SK-N-SH (cell line): ENCODE measurements around the gene NR2F1. TPM values are rescaled to one million over a fixed set of nuclear protein-coding genes. Genes with fewer than 3 reads are reported as not detected.
A peak's percentile ranks its signal among the peaks of the same experiment; 100 is the strongest.

Experiments
- CTCF ChIA-PET: fragments of 300-600, 350-600 bp; formaldehyde crosslinking; extraction: SDS; loops from one replicate; lab custom pipeline; 2021; lab: Yijun Ruan, JAX
- POLR2A ChIA-PET: fragments of 350-600 bp; sonication (Branson Sonifier 250); formaldehyde crosslinking; extraction: SDS; loops from one replicate; lab custom pipeline; 2020; ENCODE audit warnings: antibody characterized with exemption, inconsistent platforms; lab: Yijun Ruan, JAX
- DNase-seq: peaks from one replicate; pipeline ENCODE4 v3.0.0; 2012
- H2AFZ ChIP-seq: fragments of 200-600 bp; sonication (generic); 2 replicates; pipeline ENCODE4 v1.8.1; 2016; ENCODE audit warnings: antibody characterized with exemption, mild to moderate bottlenecking, low read depth
- H3F3A ChIP-seq: fragments of 200-600 bp; sonication (generic); replicated peaks from 2 replicates; pipeline ENCODE3; 2016; ENCODE audit warnings: antibody characterized with exemption, mild to moderate bottlenecking; ENCODE audit not compliant: insufficient read depth
- H3K27ac ChIP-seq, 2 experiments: fragments of 200-500 bp in 1 of 2; fragments of 200-600 bp in 1 of 2; sonication (Bioruptor generic) in 1 of 2; sonication (generic), shearing (Covaris generic) in 1 of 2; 2 replicates each; pipeline versions ENCODE4 v1.5.1 to v1.6.1; 2014 to 2016; ENCODE audit warnings: low read depth in 2 of 2, inconsistent platforms in 1 of 2, low read length in 1 of 2, mild to moderate bottlenecking in 1 of 2, mixed read lengths in 1 of 2
- H3K27me3 ChIP-seq: fragments of 200-600 bp; sonication (generic), shearing (Covaris generic); 2 replicates; pipeline ENCODE4 v1.6.1; 2016; ENCODE audit warnings: mixed run types; ENCODE audit not compliant: insufficient read depth
- H3K36me3 ChIP-seq, 2 experiments: fragments of 200-500 bp in 1 of 2; fragments of 200-600 bp in 1 of 2; sonication (Bioruptor generic) in 1 of 2; sonication (generic) in 1 of 2; replicated peaks in 1 of 2; 2 replicates each; pipeline versions ENCODE3 to v1.5.1; 2014 to 2016; ENCODE audit warnings: low read length in 1 of 2, mild to moderate bottlenecking in 1 of 2; ENCODE audit not compliant: insufficient read depth in 2 of 2, control insufficient read depth in 1 of 2
- H3K4me1 ChIP-seq, 2 experiments: fragments of 200-500 bp in 1 of 2; fragments of 200-600 bp in 1 of 2; sonication (Bioruptor generic) in 1 of 2; sonication (generic), shearing (Covaris generic) in 1 of 2; 2 replicates each; pipeline versions ENCODE4 v1.5.1 to v1.6.1; 2014 to 2016; ENCODE audit warnings: low read depth in 1 of 2, low read length in 1 of 2, mixed run types in 1 of 2; ENCODE audit not compliant: insufficient read depth in 2 of 2, control insufficient read depth in 1 of 2
- H3K4me2 ChIP-seq: fragments of 200-600 bp; sonication (generic), shearing (Covaris generic); 2 replicates; pipeline ENCODE4 v1.6.1; 2017; ENCODE audit warnings: mixed run types
- H3K4me3 ChIP-seq, 2 experiments: fragments of 200-500 bp in 1 of 2; fragments of 200-600 bp in 1 of 2; sonication (Bioruptor generic) in 1 of 2; sonication (generic), shearing (Covaris generic) in 1 of 2; 2 replicates each; pipeline versions ENCODE4 v1.5.1 to v1.8.1; 2014 to 2016; ENCODE audit warnings: low read depth in 2 of 2, inconsistent platforms in 1 of 2, low read length in 1 of 2, mild to moderate bottlenecking in 1 of 2, mixed read lengths in 1 of 2, moderate library complexity in 1 of 2
- H3K79me2 ChIP-seq: fragments of 200-600 bp; sonication (generic); 2 replicates; pipeline ENCODE4 v1.8.1; 2017; ENCODE audit warnings: mild to moderate bottlenecking; ENCODE audit not compliant: insufficient read depth
- H3K9ac ChIP-seq: fragments of 200-600 bp; sonication (generic); 2 replicates; pipeline ENCODE4 v1.6.1; 2017; ENCODE audit warnings: mixed run types
- H3K9me2 ChIP-seq: fragments of 200-600 bp; sonication (generic); 2 replicates; pipeline ENCODE4 v1.6.1; 2017; ENCODE audit warnings: mixed run types
- H3K9me3 ChIP-seq: fragments of 200-600 bp; sonication (generic); 2 replicates; pipeline ENCODE4 v1.6.1; 2017; ENCODE audit warnings: mixed run types, mild to moderate bottlenecking, moderate library complexity
- H4K20me1 ChIP-seq: fragments of 200-600 bp; sonication (generic); 2 replicates; pipeline ENCODE4 v1.6.1; 2017; ENCODE audit warnings: mild to moderate bottlenecking, mixed run types; ENCODE audit not compliant: insufficient read depth
- CHD2 ChIP-seq: fragments of 150-350 bp; IDR thresholded peaks from 2 replicates; pipeline ENCODE4 v1.6.1; 2018; ENCODE audit warnings: low read length; ENCODE audit not compliant: partially characterized antibody
- ELF1 ChIP-seq: IDR thresholded peaks from 2 replicates; pipeline ENCODE4 v1.4.0; 2012
- EZH2phosphoT487 ChIP-seq: fragments of 200-600 bp; sonication (generic); IDR thresholded peaks from 2 replicates; pipeline ENCODE4 v1.6.1; 2017; ENCODE audit warnings: low read depth, mixed run types, mild to moderate bottlenecking, antibody characterized with exemption, moderate library complexity, borderline replicate concordance
- FOSL2 ChIP-seq: IDR thresholded peaks from 2 replicates; pipeline ENCODE4 v1.4.0; 2012; ENCODE audit warnings: low read depth, mild to moderate bottlenecking, moderate library complexity, borderline replicate concordance
- GATA2 ChIP-seq: sonication (generic); formaldehyde crosslinking; IDR thresholded peaks from 2 replicates; pipeline ENCODE4 v1.5.0; 2020; ENCODE audit warnings: mild to moderate bottlenecking, missing genetic modification reagents
- JUND ChIP-seq: IDR thresholded peaks from 2 replicates; pipeline ENCODE4 v1.4.0; 2012
- MXI1 ChIP-seq: IDR thresholded peaks from 2 replicates; pipeline ENCODE4 v1.6.1; 2012; ENCODE audit warnings: mild to moderate bottlenecking, low read depth, low read length, improper control_type of control experiment
- POLR2AphosphoS5 ChIP-seq: IDR thresholded peaks from 2 replicates; pipeline ENCODE4 v1.6.1; 2012; ENCODE audit warnings: low read depth, low read length
- RFX5 ChIP-seq: IDR thresholded peaks from 2 replicates; pipeline ENCODE4 v1.6.1; 2012; ENCODE audit warnings: mild to moderate bottlenecking, improper control_type of control experiment, low read length
- RXRA ChIP-seq: IDR thresholded peaks from 2 replicates; pipeline ENCODE4 v1.4.0; 2012; ENCODE audit warnings: low read depth, mild to moderate bottlenecking, borderline replicate concordance
- YY1 ChIP-seq: IDR thresholded peaks from 2 replicates; pipeline ENCODE4 v1.4.0; 2012; ENCODE audit warnings: low read depth, mild to moderate bottlenecking
- WGBS: methylation state at CpG from one replicate; pipeline ENCODE4 v1.1.6; 2017; ENCODE audit warnings: low lambda C conversion rate; 5-methylcytosine and 5-hydroxymethylcytosine counted together
- polyA plus RNA-seq, 3 experiments: library from polyadenylated mRNA; depleted of rRNA; stranded (reverse); fragments of >200 nt; gene quantifications; 2 replicates each; pipeline ENCODE4 v1.2.3, GENCODE V29; 2012
- TF ChIP-seq, protein P1 (sequence below): IDR thresholded peaks from 2 replicates; pipeline ENCODE4 v1.4.0; 2012; ENCODE audit warnings: low read depth
- TF ChIP-seq, protein P2 (sequence below): IDR thresholded peaks from 2 replicates; pipeline ENCODE4; 2012
- TF ChIP-seq, protein P3 (sequence below): IDR thresholded peaks from 2 replicates; pipeline ENCODE4 v1.4.0; 2012; ENCODE audit warnings: low read depth, borderline replicate concordance
- TF ChIP-seq, protein P4 (sequence below): IDR thresholded peaks from 2 replicates; pipeline ENCODE4 v1.4.0; 2012; ENCODE audit warnings: low read depth, borderline replicate concordance

NR2F1 gene
- polyA plus RNA-seq, 1 of the 3 experiments (the other 2 are of a cell fraction) = 47.1 TPM

DNA sequence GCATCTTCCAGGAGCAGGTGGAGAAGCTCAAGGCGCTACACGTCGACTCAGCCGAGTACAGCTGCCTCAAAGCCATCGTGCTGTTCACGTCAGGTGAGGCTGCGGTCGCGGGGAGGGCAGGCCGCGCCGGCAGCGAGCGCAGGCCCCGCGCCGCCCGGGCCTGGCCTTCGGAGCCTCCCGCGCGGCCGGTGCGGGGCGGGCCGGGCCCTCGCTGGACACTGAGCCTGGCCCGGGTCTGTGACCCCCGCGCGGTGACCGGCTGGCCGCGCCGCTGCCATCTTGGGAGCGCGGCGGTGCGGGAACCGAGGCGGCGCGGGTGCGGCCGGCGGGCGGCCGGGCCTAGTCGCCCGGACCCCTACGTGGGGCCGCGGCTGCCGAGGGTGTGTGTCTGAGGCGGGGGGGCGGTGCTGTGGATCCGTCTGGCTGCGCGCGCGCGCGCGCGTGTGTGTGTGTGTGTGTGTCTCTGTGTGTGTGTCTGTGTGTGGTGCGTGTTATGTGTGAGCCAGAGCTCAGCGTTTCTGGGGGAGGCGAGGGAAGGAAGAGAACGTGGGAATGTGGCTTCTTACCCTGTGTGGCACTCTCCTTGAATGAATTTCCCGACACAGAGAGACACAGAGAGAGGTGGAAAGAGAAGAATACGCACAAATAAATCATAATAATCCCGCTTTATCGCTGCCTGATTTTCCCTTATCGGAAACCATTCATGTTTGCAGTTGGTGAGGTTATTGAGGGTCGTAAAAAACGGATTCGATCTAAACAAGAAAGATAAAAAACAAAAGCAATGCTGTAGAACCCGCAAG, 5.5 kb downstream of the NR2F1 start:
- DNase-seq = peak; percentile 51
- peaks cover 4% of the 10 kb centered on the region; the same call in 1 of the 2 replicates for H4K20me1 ChIP-seq
- H3K79me2 ChIP-seq = peaks cover 82% of the 10 kb centered on the region
- peak overlapping the region; percentile 51 to 67; a peak in 3 of 4 replicates for H3K27ac ChIP-seq
- ChIA-PET POLR2A (interaction anchor here (0.6 to 2.1 kb wide), 3 partner anchors 9 to 33 kb away, joined by 3 to 5 read pairs (median 3); no protein-coding TSS in a partner anchor), CTCF (interaction anchor here (1.0 to 4.3 kb wide), 5 partner anchors 12 to 306 kb away, joined by 3 to 32 read pairs (median 13); no protein-coding TSS in a partner anchor)
- no peaks in the 10 kb centered on the region for H3K9me3 ChIP-seq
- peaks cover 0 to 24% of the 10 kb centered on the region in 2 experiments; a peak in 3 of 4 replicates for H3K4me1 ChIP-seq
- 69% methylated on average over 38 of the region's 78 CpGs for WGBS
- no peak overlapping the region for H2AFZ ChIP-seq
- TF ChIP-seq YY1 = no peak
- TF ChIP-seq, protein P1, sequence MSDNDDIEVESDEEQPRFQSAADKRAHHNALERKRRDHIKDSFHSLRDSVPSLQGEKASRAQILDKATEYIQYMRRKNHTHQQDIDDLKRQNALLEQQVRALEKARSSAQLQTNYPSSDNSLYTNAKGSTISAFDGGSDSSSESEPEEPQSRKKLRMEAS = no peak
- no peaks in the 10 kb centered on the region for H3K27me3 ChIP-seq
- peaks cover 11% of the 10 kb centered on the region for H3F3A ChIP-seq
- H3K9ac ChIP-seq = peak overlapping the region; percentile 76; the same call in 1 of the 2 replicates
- no peaks in the 10 kb centered on the region for H3K9me2 ChIP-seq
- peaks cover 13 to 29% of the 10 kb centered on the region in 2 experiments for H3K36me3 ChIP-seq
- H3K4me3 ChIP-seq = peak overlapping the region; percentile 86 to 87
- peak overlapping the region; percentile 95 for H3K4me2 ChIP-seq

DNA sequence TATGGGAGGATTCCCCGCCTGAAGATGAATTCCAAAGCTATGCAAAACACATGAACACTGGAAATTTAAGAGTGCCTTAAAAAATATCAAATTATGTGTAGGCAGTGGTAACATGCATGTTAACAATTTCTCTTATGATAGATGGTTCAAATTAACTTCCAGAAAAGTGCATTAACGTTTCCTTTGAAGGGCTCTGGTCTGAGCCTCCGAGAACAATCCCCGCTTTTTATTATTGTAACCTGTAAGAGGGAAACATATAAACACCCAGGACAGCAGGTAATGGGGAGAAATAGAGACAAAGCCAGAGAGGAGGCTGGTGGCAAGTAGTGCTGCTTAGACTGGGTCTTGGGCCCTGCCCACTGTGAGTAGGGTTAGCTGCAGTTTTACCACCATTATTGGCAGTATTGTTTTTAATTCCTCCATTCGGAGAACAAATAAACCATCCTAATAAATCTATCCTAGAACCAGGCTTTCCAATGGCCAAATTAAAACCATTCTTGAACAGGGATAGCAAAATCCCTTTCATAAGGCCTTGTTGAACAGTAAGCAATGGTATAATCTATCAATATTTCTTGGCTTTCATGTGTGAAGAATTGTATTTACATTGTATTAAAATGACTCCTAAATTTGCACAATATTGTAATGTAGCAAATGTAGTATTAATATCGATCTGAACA, 6.3 kb downstream of the NR2F1 start:
- no peaks in the 10 kb centered on the region for H3K9me3 ChIP-seq
- POLR2A ChIA-PET = interaction anchor here (0.6 to 2.1 kb wide), 3 partner anchors 9 to 32 kb away, joined by 3 to 5 read pairs (median 3); no protein-coding TSS in a partner anchor
- 59% methylated on average over 6 of the region's 6 CpGs for WGBS

More for the DNA sequence above, 6.3 kb downstream of the NR2F1 start:
- peak overlapping the region; percentile 27 to 67; a peak in 3 of 4 replicates for H3K27ac ChIP-seq
- peak; percentile 33 for DNase-seq
- H3K9me2 ChIP-seq = no peaks in the 10 kb centered on the region
- peaks cover 9% of the 10 kb centered on the region for H3F3A ChIP-seq
- CTCF ChIA-PET = interaction anchor here (1.1 to 3.0 kb wide), 2 partner anchors 12 to 19 kb away, joined by 3 to 11 read pairs; no protein-coding TSS in a partner anchor
- H4K20me1 ChIP-seq = peaks cover 4% of the 10 kb centered on the region; the same call in 1 of the 2 replicates
- H3K9ac ChIP-seq = peak overlapping the region; percentile 22; the same call in 1 of the 2 replicates
- peaks cover 0 to 24% of the 10 kb centered on the region in 2 experiments; a peak in 3 of 4 replicates for H3K4me1 ChIP-seq
- TF ChIP-seq RFX5 (no peak), FOSL2 (no peak), JUND (no peak), RXRA (no peak), ELF1 (no peak), CHD2 (no peak), POLR2AphosphoS5 (no peak), EZH2phosphoT487 (no peak), GATA2 (CRISPR knock-in tag) (no peak), MXI1 (no peak)
- TF ChIP-seq, protein P2, sequence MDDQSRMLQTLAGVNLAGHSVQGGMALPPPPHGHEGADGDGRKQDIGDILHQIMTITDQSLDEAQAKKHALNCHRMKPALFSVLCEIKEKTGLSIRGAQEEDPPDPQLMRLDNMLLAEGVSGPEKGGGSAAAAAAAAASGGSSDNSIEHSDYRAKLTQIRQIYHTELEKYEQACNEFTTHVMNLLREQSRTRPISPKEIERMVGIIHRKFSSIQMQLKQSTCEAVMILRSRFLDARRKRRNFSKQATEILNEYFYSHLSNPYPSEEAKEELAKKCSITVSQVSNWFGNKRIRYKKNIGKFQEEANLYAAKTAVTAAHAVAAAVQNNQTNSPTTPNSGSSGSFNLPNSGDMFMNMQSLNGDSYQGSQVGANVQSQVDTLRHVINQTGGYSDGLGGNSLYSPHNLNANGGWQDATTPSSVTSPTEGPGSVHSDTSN = no peak
- TF ChIP-seq, protein P3, sequence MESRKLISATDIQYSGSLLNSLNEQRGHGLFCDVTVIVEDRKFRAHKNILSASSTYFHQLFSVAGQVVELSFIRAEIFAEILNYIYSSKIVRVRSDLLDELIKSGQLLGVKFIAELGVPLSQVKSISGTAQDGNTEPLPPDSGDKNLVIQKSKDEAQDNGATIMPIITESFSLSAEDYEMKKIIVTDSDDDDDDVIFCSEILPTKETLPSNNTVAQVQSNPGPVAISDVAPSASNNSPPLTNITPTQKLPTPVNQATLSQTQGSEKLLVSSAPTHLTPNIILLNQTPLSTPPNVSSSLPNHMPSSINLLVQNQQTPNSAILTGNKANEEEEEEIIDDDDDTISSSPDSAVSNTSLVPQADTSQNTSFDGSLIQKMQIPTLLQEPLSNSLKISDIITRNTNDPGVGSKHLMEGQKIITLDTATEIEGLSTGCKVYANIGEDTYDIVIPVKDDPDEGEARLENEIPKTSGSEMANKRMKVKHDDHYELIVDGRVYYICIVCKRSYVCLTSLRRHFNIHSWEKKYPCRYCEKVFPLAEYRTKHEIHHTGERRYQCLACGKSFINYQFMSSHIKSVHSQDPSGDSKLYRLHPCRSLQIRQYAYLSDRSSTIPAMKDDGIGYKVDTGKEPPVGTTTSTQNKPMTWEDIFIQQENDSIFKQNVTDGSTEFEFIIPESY = no peak
- TF ChIP-seq, protein P4, sequence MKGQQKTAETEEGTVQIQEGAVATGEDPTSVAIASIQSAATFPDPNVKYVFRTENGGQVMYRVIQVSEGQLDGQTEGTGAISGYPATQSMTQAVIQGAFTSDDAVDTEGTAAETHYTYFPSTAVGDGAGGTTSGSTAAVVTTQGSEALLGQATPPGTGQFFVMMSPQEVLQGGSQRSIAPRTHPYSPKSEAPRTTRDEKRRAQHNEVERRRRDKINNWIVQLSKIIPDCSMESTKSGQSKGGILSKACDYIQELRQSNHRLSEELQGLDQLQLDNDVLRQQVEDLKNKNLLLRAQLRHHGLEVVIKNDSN = no peak
- peak overlapping the region; percentile 50 for H3K4me2 ChIP-seq
- peaks cover 20 to 37% of the 10 kb centered on the region in 2 experiments for H3K36me3 ChIP-seq
- peak overlapping the region; percentile 34 to 87; a peak in 2 of 4 replicates for H3K4me3 ChIP-seq
- H2AFZ ChIP-seq = no peak overlapping the region
- H3K27me3 ChIP-seq = no peaks in the 10 kb centered on the region
- H3K79me2 ChIP-seq = peaks cover 78% of the 10 kb centered on the region
